SKM-1 (cell line): Measurements from ENCODE around the gene GJB2.

Experiments used
- DNase-seq: peaks from one replicate; lab custom pipeline; 2025; ENCODE audit not compliant: unreplicated experiment; lab: John Stamatoyannopoulos, UW

GJB2 gene

DNA sequence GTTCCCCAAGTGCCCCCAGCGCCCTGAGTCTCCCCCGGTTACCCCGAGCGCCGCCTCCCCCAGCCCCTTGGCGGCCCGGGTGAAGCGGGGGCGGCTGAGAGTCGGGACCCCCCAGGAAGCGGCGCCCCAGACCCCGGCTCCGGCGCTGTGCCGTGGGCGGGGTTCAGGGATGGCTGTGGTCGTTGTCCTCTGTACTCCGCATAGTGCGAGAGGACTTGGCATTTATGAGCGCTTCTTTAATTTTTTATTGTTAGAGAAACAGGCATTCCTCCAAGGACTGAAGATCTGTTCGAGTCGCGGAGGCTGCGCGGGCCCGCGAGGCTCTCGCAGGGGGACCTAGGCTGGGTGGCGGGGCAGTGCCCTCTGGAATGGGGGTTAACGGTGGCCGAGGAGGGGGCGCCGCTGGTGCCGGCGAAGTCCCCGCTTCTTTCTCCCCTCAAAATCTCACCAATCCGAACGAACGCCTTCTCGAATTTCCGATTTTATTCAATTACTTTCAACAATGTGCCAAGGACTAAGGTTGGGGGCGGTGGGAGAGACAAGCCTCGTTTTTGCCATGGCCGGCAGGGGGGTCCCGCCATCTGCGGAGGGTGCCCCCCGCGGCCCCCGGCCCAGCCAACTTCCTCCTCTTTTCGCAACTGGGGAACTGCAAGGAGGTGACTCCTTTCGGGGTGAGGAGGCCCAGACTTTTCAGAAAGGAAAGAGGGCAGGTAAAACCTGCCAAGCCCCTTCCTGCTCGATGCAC lies 596 bp upstream of the GJB2 start:
- DNase-seq: no peak

GRCh38 chr13:20192158-20192835 lies 441 bp downstream of the GJB2 start:
- DNase-seq: no peak

GRCh38 chr13:20191311-20192157 lies 1.2 kb downstream of the GJB2 start:
- no peak for DNase-seq

- DNase-seq: no peak
These were observed 2.0 kb downstream of the GJB2 start for GRCh38 chr13:20190481-20191310.

- no peak for DNase-seq
These were observed 2.7 kb downstream of the GJB2 start for GRCh38 chr13:20190076-20190475.

DNA sequence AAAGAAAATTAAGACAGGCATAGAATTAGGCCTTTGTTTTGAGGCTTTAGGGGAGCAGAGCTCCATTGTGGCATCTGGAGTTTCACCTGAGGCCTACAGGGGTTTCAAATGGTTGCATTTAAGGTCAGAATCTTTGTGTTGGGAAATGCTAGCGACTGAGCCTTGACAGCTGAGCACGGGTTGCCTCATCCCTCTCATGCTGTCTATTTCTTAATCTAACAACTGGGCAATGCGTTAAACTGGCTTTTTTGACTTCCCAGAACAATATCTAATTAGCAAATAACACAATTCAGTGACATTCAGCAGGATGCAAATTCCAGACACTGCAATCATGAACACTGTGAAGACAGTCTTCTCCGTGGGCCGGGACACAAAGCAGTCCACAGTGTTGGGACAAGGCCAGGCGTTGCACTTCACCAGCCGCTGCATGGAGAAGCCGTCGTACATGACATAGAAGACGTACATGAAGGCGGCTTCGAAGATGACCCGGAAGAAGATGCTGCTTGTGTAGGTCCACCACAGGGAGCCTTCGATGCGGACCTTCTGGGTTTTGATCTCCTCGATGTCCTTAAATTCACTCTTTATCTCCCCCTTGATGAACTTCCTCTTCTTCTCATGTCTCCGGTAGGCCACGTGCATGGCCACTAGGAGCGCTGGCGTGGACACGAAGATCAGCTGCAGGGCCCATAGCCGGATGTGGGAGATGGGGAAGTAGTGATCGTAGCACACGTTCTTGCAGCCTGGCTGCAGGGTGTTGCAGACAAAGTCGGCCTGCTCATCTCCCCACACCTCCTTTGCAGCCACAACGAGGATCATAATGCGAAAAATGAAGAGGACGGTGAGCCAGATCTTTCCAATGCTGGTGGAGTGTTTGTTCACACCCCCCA lies 3.8 kb downstream of the GJB2 start:
- peak; percentile 10 for DNase-seq

DNA sequence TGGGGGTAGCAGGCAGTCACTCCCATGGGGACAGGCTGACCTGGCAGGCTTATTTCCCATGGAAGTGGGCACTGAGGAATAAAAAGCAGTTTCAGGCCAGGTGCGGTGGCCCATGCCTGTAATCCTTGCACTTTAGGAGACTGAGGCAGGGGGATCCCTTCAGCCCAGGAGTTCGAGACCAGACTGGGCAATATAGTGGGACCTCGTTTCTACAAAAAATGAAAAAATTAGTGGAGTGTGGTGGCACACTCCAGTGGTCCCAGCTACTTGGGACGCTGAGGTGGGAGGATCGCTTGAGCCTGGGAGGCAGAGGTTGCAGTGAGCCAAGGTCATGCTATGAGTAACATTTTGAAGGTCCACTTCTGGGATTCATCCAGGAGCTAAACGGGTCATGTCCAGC lies 6.0 kb downstream of the GJB2 start:
- no peak for DNase-seq

GRCh38 chr13:20185366-20186056 lies 7.2 kb downstream of the GJB2 start:
- no peak for DNase-seq

- peak; percentile 57 for DNase-seq
These were observed 10.4 kb downstream of the GJB2 start for GRCh38 chr13:20182231-20182846.

DNA sequence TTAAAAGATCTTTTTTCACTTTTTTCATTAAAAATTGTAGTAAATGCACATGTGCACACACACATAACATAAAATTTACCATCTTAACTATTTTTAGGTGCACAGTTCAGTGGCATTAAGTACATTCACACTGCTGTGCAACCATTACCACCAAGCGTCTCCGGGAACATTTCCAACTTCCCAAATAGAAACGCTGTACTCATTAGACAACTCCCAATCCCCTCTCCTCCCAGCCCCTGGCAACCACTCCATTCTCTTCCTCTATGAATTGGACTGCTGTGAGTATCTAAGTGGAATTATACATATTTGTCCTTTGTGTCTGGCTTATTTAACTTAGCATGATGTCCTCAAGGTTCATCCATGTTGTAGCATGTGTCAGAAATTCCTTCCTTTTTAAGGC lies 11.6 kb downstream of the GJB2 start:
- no peak for DNase-seq

DNA sequence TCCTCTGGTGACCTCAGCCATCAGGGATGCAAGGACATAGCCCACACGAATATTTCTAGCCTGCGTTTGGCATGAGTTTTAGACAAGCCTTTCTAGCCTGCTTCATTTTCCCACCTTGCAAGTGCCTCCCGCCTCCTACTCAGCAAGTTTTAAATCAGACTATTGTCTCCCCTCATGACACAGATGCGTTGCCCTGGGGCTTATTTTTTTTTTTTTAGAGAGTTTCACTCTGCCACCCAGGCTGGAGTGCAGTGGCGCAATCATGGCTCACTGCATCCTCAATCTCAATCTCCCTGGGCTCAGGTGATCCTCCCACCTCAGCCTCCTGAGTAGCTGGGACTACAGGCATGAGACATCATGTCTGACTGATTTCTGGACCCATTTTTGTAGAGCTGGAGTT lies 14.6 kb downstream of the GJB2 start:
- DNase-seq: no peak

DNA sequence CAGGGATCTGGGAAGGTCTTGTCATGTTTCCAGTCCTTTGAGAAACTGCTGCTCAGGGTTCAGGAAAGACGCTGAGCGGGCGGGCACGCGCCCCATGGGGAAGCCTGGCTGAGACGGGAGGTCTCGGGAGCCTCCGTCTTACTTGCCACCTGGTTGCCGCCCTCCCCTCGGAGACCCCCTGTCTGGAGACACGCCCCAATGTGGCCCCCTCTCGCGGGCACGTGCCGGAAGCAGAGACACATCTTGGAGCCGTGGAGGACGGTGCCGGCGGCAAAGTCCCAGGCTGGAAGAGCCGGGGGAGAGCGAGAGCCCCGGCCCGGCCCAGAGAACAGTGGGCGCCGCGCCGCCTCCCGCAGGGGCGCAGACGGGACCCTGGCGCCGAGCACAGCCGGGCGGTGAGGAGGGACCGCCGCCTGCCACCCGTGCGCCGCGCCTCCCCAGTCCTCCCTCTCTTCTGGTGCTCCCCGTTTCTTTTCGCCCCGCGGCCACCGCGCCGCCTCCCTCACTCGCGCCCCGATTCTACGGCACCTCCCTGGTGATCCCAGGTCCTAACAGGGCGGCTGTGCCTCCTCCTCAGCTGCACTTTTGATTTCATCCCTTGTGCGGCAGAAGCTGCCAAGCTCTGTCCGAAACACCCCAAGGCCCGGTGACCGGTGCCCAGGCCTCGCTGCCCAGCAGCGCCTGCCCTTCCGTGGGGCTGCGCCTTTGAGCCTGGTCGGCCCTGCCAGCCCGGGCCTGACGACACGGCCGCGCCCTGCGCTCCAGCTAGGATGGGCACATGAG lies 15.5 kb downstream of the GJB2 start:
- DNase-seq: no peak

- DNase-seq: no peak
These were observed 16.7 kb downstream of the GJB2 start for GRCh38 chr13:20175907-20176652.

DNA sequence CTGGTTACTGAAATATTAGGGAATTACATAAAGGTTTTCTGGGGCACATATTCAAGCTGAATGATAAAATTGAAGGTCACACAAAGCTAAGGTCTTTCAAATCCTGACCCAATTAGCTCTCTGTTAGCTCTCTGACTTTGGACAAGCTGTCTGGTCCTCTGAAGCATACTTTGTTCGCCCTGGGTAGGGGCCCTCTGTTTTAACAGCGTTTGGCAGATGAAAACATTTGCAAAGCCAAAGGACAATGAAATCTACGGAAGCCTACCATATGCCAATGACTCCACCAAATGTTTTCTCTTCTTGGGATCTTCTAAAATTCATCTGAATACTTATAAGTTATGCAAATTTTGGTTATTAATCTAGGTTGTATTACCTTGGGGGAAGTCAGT lies 17.3 kb downstream of the GJB2 start:
- DNase-seq: no peak

DNA sequence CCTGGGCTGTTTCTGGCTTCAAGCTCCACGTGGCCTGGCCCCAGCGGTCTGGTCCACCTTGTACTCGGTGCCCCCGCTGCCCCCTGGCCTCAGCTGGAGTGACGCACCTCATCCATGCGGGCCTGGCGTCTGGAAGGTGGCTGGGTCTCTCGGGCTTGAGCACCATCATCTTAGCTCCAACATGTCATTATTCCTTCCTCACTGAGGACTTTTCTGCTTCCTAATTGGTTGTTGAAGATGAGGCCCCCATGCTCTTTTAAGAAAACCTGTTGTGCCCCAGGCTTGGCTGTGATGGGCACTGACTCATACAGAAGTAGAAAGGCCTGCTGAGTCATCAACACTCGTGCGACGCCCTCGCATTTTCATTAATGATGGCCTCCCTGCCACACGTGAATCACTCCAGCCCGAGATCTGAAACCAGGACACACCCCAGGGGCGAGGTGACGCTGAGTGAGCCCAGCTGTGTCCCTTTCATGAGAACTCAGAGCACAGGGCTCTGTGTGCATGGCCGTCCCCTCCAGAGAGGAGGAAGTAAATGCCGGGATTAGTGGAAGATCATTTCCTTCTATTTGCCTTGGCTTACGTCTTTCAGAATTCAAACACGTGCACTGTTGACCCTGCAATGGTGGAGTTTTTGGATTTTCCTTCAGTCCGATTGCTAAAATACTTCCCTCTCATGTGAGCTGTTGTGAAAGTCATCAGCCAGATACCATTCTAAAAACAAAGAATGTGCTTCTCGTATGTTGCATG lies 17.9 kb downstream of the GJB2 start:
- DNase-seq: no peak

DNA sequence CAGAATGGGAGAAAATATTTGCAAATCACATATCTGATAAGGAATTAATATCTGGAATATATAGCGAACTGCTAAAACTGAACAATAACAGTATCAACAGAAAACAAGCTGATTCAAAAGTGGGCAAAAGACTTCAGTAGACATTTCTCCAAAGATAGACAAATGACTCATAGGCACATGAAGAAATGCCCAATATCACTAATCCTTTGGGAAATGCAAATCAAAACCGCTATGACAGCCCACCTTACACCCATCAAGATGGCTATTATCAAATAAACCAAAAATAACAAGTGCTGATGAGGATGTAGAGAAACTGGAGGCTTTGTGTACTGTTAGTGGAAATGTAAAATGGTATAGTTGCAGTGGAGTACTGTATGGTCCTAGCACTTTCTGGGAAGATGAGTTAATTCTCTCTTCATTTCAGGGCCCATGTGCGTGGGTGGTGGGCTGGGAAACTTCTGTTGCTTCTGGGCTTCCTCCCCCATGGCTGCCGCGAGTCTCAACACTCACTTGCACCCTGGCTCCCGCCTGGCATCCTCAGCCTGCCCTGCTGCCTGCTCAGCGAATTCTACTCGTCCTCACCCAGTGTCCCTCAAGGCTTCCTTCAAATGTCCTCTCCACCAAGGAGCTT lies 19.5 kb downstream of the GJB2 start:
- no peak for DNase-seq
